SKM-1 (cell line): ENCODE measurements around the gene ZNF117.
"Not testable (repeated sequence)": the region's sequence is repeated elsewhere in the genome, so short reads cannot be mapped to it uniquely, and the experiment has no call there.

ENCODE experiments used
- DNase-seq: peaks from one replicate; lab custom pipeline; 2025; ENCODE audit not compliant: unreplicated experiment; lab: John Stamatoyannopoulos, UW

Gene ZNF117

GRCh38 chr7:64990936-64991335, at the start of gene ZNF117:
ZNF117 (minus strand) TSS chr7:64991036.
- no peak for DNase-seq

- DNase-seq: not testable (repeated sequence)
Measured at GRCh38 chr7:65038767-65039166, 47.9 kb upstream of the ZNF117 start.

GRCh38 chr7:65037740-65038688, 47.2 kb upstream of the ZNF117 start:
- peak; percentile 84 for DNase-seq

GRCh38 chr7:65036526-65036925, 45.7 kb upstream of the ZNF117 start:
- DNase-seq: peak; percentile 47

GRCh38 chr7:65035469-65035868, 44.6 kb upstream of the ZNF117 start:
- not testable (repeated sequence) for DNase-seq

- not testable (repeated sequence) for DNase-seq
Measured at GRCh38 chr7:65034120-65034782, 43.4 kb upstream of the ZNF117 start.

- DNase-seq: not testable (repeated sequence)
Measured at GRCh38 chr7:65033391-65033790, 42.6 kb upstream of the ZNF117 start.

- DNase-seq: not testable (repeated sequence)
Measured at GRCh38 chr7:65025023-65025422, 34.2 kb upstream of the ZNF117 start.

GRCh38 chr7:65020978-65021377, 30.1 kb upstream of the ZNF117 start:
- DNase-seq: not testable (repeated sequence)

- DNase-seq: not testable (repeated sequence)
Measured at GRCh38 chr7:65009881-65010280, 19.0 kb upstream of the ZNF117 start.

- not testable (repeated sequence) for DNase-seq
Measured at GRCh38 chr7:65009394-65009793, 18.6 kb upstream of the ZNF117 start.

- peak; percentile 31 for DNase-seq
Measured at GRCh38 chr7:65007036-65007435, 16.2 kb upstream of the ZNF117 start.

GRCh38 chr7:65006094-65006992, 15.5 kb upstream of the ZNF117 start, which contains the start of gene ERV3-1:
ERV3-1 (minus strand) TSS chr7:65006687; CDS start chr7:64993026, 13,661 bp downstream.
- DNase-seq: peak; percentile 93

- no peak for DNase-seq
Measured at GRCh38 chr7:65004575-65004974, 13.7 kb upstream of the ZNF117 start.

GRCh38 chr7:65002972-65003585, 12.2 kb upstream of the ZNF117 start:
- no peak for DNase-seq

GRCh38 chr7:65001291-65001814, 10.5 kb upstream of the ZNF117 start:
- no peak for DNase-seq

- peak; percentile 91 for DNase-seq
Measured at GRCh38 chr7:64999165-65000004, 8.5 kb upstream of the ZNF117 start.

GRCh38 chr7:64998865-64999164, 8.0 kb upstream of the ZNF117 start:
- DNase-seq: no peak

GRCh38 chr7:64997927-64998391, 7.1 kb upstream of the ZNF117 start:
- DNase-seq: no peak
